Sigmoid colon (tissue), 3 donors: Measurements from ENCODE around the gene JMJD1C.

Experiments used
- POLR2A ChIP-seq, 2 donors: fragments of 450-650 bp; IDR thresholded peaks; one replicate each; pipeline ENCODE4 v1.6.1; 2016; ENCODE audit warnings: antibody characterized with exemption in 2 of 2, mild to moderate bottlenecking in 2 of 2, moderate library complexity in 2 of 2
- TF ChIP-seq, protein P1 (sequence below), 4 experiments: fragments of 450-650 bp in 3 of 4; fragments of 200-600 bp in 1 of 4; IDR thresholded peaks; one replicate each; pipeline ENCODE4 v1.5.1; 2016 to 2019; ENCODE audit warnings: antibody characterized with exemption in 4 of 4, mild to moderate bottlenecking in 3 of 4, moderate library complexity in 2 of 4

DNA sequence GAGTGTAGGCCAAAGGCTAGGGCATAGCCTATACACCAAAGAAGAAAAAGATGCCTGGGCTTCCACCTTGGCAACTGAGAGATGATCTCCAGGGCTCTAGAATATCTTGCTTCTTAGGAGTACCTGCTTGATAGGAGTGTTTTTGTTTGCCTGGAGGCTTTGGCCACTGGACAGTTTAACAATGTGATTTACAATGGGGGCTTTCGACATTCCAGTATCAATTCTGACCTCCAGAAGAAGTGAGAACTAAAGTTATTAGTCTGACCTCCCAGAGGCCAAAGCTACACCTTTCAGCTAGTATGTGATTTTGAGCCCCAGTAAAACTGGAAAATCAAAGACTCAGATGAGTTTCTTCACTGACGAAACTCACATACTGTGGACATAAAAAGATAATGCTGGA is 96.1 kb downstream of the JMJD1C start:
- TF ChIP-seq, protein P1, sequence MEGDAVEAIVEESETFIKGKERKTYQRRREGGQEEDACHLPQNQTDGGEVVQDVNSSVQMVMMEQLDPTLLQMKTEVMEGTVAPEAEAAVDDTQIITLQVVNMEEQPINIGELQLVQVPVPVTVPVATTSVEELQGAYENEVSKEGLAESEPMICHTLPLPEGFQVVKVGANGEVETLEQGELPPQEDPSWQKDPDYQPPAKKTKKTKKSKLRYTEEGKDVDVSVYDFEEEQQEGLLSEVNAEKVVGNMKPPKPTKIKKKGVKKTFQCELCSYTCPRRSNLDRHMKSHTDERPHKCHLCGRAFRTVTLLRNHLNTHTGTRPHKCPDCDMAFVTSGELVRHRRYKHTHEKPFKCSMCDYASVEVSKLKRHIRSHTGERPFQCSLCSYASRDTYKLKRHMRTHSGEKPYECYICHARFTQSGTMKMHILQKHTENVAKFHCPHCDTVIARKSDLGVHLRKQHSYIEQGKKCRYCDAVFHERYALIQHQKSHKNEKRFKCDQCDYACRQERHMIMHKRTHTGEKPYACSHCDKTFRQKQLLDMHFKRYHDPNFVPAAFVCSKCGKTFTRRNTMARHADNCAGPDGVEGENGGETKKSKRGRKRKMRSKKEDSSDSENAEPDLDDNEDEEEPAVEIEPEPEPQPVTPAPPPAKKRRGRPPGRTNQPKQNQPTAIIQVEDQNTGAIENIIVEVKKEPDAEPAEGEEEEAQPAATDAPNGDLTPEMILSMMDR (IDR thresholded peaks at IDR 0.05): no peak
- TF ChIP-seq POLR2A (IDR thresholded peaks at IDR 0.05): no peak
